Muscle layer of duodenum (tissue), 2 donors: Measurements from ENCODE around the gene RBL1.
"Not testable (repeated sequence)": the region's sequence is repeated elsewhere in the genome, so short reads cannot be mapped to it uniquely, and the experiment has no call there.

Source experiments
- H3K27ac ChIP-seq: one replicate; pipeline ENCODE4 v1.7.0; 2013; ENCODE audit warnings: mild to moderate bottlenecking, low read length
- H3K27me3 ChIP-seq: one replicate; pipeline ENCODE4 v1.7.0; 2013; ENCODE audit warnings: low read depth, mild to moderate bottlenecking, control low read depth, low read length
- H3K36me3 ChIP-seq, 2 donors: one replicate each; pipeline ENCODE4 v1.7.0; 2013; ENCODE audit warnings: low read length in 2 of 2, control low read depth in 1 of 2, mild to moderate bottlenecking in 1 of 2; ENCODE audit not compliant: insufficient read depth in 2 of 2, control insufficient read depth in 1 of 2
- H3K4me1 ChIP-seq, 2 donors: one replicate each; pipeline ENCODE4 v1.7.0; 2013; ENCODE audit warnings: low read length in 2 of 2, mild to moderate bottlenecking in 2 of 2, control low read depth in 1 of 2, moderate library complexity in 1 of 2; ENCODE audit not compliant: insufficient read depth in 2 of 2, control insufficient read depth in 1 of 2
- H3K4me3 ChIP-seq, 2 donors: one replicate each; pipeline ENCODE4 v1.7.0; 2013; ENCODE audit warnings: low read length in 2 of 2, low read depth in 1 of 2, mild to moderate bottlenecking in 1 of 2
- H3K9me3 ChIP-seq, 2 donors: one replicate each; pipeline ENCODE4 v1.7.0; 2013; ENCODE audit warnings: low read length in 2 of 2, control low read depth in 1 of 2, mild to moderate bottlenecking in 1 of 2; ENCODE audit not compliant: control insufficient read depth in 1 of 2
- donor health status: healthy.

The RBL1 gene

GRCh38 chr20:37095599-37096414, at the start of gene RBL1:
TSS of gene RBL1 (minus strand) at chr20:37095997. CDS start at chr20:37095928, 69 bp downstream.
- H3K4me1 ChIP-seq: peaks cover 4 to 8% of the 10 kb centered on the region in 2 donors
- peak within 1 kb of the TSS; percentile 82 to 88 for H3K4me3 ChIP-seq
- peak within 1 kb of the TSS; percentile 87 for H3K27ac ChIP-seq
- no peaks in the 10 kb centered on the region for H3K27me3 ChIP-seq
- no peaks in the 10 kb centered on the region for H3K9me3 ChIP-seq
- H3K36me3 ChIP-seq: no peaks in the 10 kb centered on the region

GRCh38 chr20:37144856-37145404, 49.1 kb upstream of the RBL1 start:
- no peaks in the 10 kb centered on the region for H3K27me3 ChIP-seq
- no peaks in the 10 kb centered on the region for H3K4me1 ChIP-seq
- no peak overlapping the region for H3K4me3 ChIP-seq
- H3K9me3 ChIP-seq: no peaks in the 10 kb centered on the region
- no peak overlapping the region for H3K27ac ChIP-seq
- peaks cover 0 to 23% of the 10 kb centered on the region in 2 donors for H3K36me3 ChIP-seq

GRCh38 chr20:37142708-37143107, 46.9 kb upstream of the RBL1 start:
- Histone ChIP-seq H3K36me3 (peaks cover 0 to 26% of the 10 kb centered on the region in 2 donors), H3K9me3 (no peaks in the 10 kb centered on the region), H3K27me3 (no peaks in the 10 kb centered on the region), H3K4me1 (no peaks in the 10 kb centered on the region), H3K27ac (no peak overlapping the region), H3K4me3 (no peak overlapping the region)

GRCh38 chr20:37137547-37137946, 41.8 kb upstream of the RBL1 start:
- Histone ChIP-seq H3K4me1 (no peaks in the 10 kb centered on the region), H3K4me3 (no peak overlapping the region), H3K27ac (no peak overlapping the region), H3K36me3 (peaks cover 0 to 12% of the 10 kb centered on the region in 2 donors), H3K9me3 (no peaks in the 10 kb centered on the region), H3K27me3 (no peaks in the 10 kb centered on the region)

GRCh38 chr20:37133952-37134351, 38.2 kb upstream of the RBL1 start:
- H3K36me3 ChIP-seq: peaks cover 0 to 5% of the 10 kb centered on the region in 2 donors

GRCh38 chr20:37131486-37131885, 35.7 kb upstream of the RBL1 start:
- no peaks in the 10 kb centered on the region for H3K27me3 ChIP-seq
- no peaks in the 10 kb centered on the region for H3K4me1 ChIP-seq
- no peaks in the 10 kb centered on the region for H3K9me3 ChIP-seq
- no peak overlapping the region for H3K27ac ChIP-seq
- H3K36me3 ChIP-seq: no peaks in the 10 kb centered on the region
- H3K4me3 ChIP-seq: no peak overlapping the region

More at GRCh38 chr20:37133952-37134351, 38.2 kb upstream of the RBL1 start:
- no peak overlapping the region for H3K4me3 ChIP-seq
- H3K9me3 ChIP-seq: no peaks in the 10 kb centered on the region
- no peaks in the 10 kb centered on the region for H3K27me3 ChIP-seq
- H3K4me1 ChIP-seq: no peaks in the 10 kb centered on the region
- H3K27ac ChIP-seq: no peak overlapping the region

- no peak overlapping the region for H3K27ac ChIP-seq
- H3K36me3 ChIP-seq: no peaks in the 10 kb centered on the region
- no peaks in the 10 kb centered on the region for H3K27me3 ChIP-seq
- no peaks in the 10 kb centered on the region for H3K9me3 ChIP-seq
- H3K4me3 ChIP-seq: no peak overlapping the region
- H3K4me1 ChIP-seq: no peaks in the 10 kb centered on the region
Measured at GRCh38 chr20:37128803-37129202, 33.0 kb upstream of the RBL1 start.

GRCh38 chr20:37126290-37126689, 30.5 kb upstream of the RBL1 start:
- H3K4me3 ChIP-seq, H3K27me3 ChIP-seq, H3K27ac ChIP-seq, H3K36me3 ChIP-seq, H3K4me1 ChIP-seq, H3K9me3 ChIP-seq: not testable (repeated sequence)

- H3K36me3 ChIP-seq: peaks cover 0 to 3% of the 10 kb centered on the region in 2 donors
- no peak overlapping the region for H3K4me3 ChIP-seq
- H3K9me3 ChIP-seq: no peaks in the 10 kb centered on the region
- no peak overlapping the region for H3K27ac ChIP-seq
- no peaks in the 10 kb centered on the region for H3K27me3 ChIP-seq
- H3K4me1 ChIP-seq: no peaks in the 10 kb centered on the region
Measured at GRCh38 chr20:37123441-37123840, 27.6 kb upstream of the RBL1 start.

- H3K27ac ChIP-seq: no peak overlapping the region
- H3K4me1 ChIP-seq: no peaks in the 10 kb centered on the region
- H3K27me3 ChIP-seq: no peaks in the 10 kb centered on the region
- H3K4me3 ChIP-seq: no peak overlapping the region
- peaks cover 0 to 3% of the 10 kb centered on the region in 2 donors for H3K36me3 ChIP-seq
- H3K9me3 ChIP-seq: no peaks in the 10 kb centered on the region
Measured at GRCh38 chr20:37120497-37120896, 24.7 kb upstream of the RBL1 start.

GRCh38 chr20:37119356-37120036, 23.7 kb upstream of the RBL1 start:
- Histone ChIP-seq H3K27me3 (no peaks in the 10 kb centered on the region), H3K27ac (no peak overlapping the region), H3K4me1 (no peaks in the 10 kb centered on the region), H3K4me3 (no peak overlapping the region), H3K9me3 (no peaks in the 10 kb centered on the region), H3K36me3 (peaks cover 0 to 3% of the 10 kb centered on the region in 2 donors)
